Lung (tissue), 16 donors: ENCODE measurements around the gene HIRIP3. TPM values are rescaled to one million over a fixed set of nuclear protein-coding genes. Genes with fewer than 3 reads are reported as not detected.
"Not testable (repeated sequence)": the region's sequence is repeated elsewhere in the genome, so short reads cannot be mapped to it uniquely, and the experiment has no call there.

Source experiments
- ATAC-seq: fragments of 200-7000 bp; cut with Tn5 transposase; one replicate; pipeline ENCODE4 v1.9.1; 2020; ENCODE audit warnings: moderate number of reproducible peaks; ENCODE audit not compliant: insufficient read depth, low FRiP score
- DNase-seq, 3 donors: peaks; one replicate each; pipeline ENCODE4 v3.0.0-alpha.2; 2013 to 2017
- H3K27ac ChIP-seq, 2 donors: one replicate each; pipeline ENCODE4 v1.5.1; 2013; ENCODE audit warnings: mild to moderate bottlenecking in 2 of 2, moderate library complexity in 2 of 2, control low read depth in 1 of 2, inconsistent platforms in 1 of 2, low read depth in 1 of 2, low read length in 1 of 2
- H3K27me3 ChIP-seq, 3 donors: one replicate each; pipeline ENCODE4 v1.5.1; 2013; ENCODE audit warnings: low read length in 2 of 3; ENCODE audit not compliant: control insufficient read depth in 3 of 3, insufficient read depth in 3 of 3
- H3K36me3 ChIP-seq, 4 donors: one replicate each; pipeline ENCODE4 v1.5.1; 2013; ENCODE audit warnings: low read length in 4 of 4, mild to moderate bottlenecking in 1 of 4, moderate library complexity in 1 of 4; ENCODE audit not compliant: control insufficient read depth in 4 of 4, insufficient read depth in 4 of 4
- H3K4me1 ChIP-seq, 5 donors: one replicate each; pipeline ENCODE4 v1.5.1; 2013; ENCODE audit warnings: low read length in 5 of 5, mild to moderate bottlenecking in 2 of 5, moderate library complexity in 1 of 5; ENCODE audit not compliant: control insufficient read depth in 5 of 5, insufficient read depth in 5 of 5
- H3K4me3 ChIP-seq: one replicate; pipeline ENCODE4 v1.5.1; 2013; ENCODE audit warnings: mild to moderate bottlenecking, control low read depth, moderate library complexity
- H3K9ac ChIP-seq, 2 donors: one replicate each; pipeline ENCODE4 v1.5.1; 2013; ENCODE audit warnings: low read length in 2 of 2, control low read depth in 1 of 2; ENCODE audit not compliant: insufficient read depth in 1 of 2
- H3K9me3 ChIP-seq, 4 donors: one replicate each; pipeline ENCODE4 v1.5.1; 2013; ENCODE audit warnings: low read length in 3 of 4, mild to moderate bottlenecking in 1 of 4, moderate library complexity in 1 of 4; ENCODE audit not compliant: control insufficient read depth in 4 of 4, insufficient read depth in 3 of 4
- CTCF ChIP-seq: IDR thresholded peaks from 2 replicates; pipeline ENCODE4 v1.5.1; 2012; ENCODE audit warnings: mild to moderate bottlenecking; ENCODE audit errors: control extremely low read depth, extremely low read depth
- WGBS, 2 donors: extraction: QIAGEN DNeasy Blood & Tissue Kit; methylation state at CpG; one replicate each; pipeline ENCODE4 v1.1.7; 2013; 5-methylcytosine and 5-hydroxymethylcytosine counted together
- long read RNA-seq, 5 donors: transcript quantifications; one replicate each; lab custom pipeline, GENCODE V29; 2026
- polyA plus RNA-seq, 2 donors: library from polyadenylated mRNA; stranded (reverse); fragments of 200-250 nt; gene quantifications; one replicate each; pipeline ENCODE4 v1.2.1, GENCODE V29; 2013
- total RNA-seq, 2 donors: library from RNA; depleted of rRNA in 1 of 2; stranded (reverse); fragments of >200 nt in 1 of 2; gene quantifications; one replicate each; pipeline ENCODE4 v1.2.1, GENCODE V29; 2014 to 2021
- donor health status: control.
- donor health status: control.
- donor health status: Bipolar disorder and iron deficiency.
- donor health status: healthy.
- donor health status: DM: yes; HTN: yes; CAD: no.

HIRIP3 gene, protein sequence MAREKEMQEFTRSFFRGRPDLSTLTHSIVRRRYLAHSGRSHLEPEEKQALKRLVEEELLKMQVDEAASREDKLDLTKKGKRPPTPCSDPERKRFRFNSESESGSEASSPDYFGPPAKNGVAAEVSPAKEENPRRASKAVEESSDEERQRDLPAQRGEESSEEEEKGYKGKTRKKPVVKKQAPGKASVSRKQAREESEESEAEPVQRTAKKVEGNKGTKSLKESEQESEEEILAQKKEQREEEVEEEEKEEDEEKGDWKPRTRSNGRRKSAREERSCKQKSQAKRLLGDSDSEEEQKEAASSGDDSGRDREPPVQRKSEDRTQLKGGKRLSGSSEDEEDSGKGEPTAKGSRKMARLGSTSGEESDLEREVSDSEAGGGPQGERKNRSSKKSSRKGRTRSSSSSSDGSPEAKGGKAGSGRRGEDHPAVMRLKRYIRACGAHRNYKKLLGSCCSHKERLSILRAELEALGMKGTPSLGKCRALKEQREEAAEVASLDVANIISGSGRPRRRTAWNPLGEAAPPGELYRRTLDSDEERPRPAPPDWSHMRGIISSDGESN
- total RNA-seq (10 to 100 TPM; 16.9 to 22.7 TPM), polyA plus RNA-seq (10 to 100 TPM; 13.1 to 18.4 TPM)
- long read RNA-seq, donor 1, partial matches to known transcripts = 24 of 53 reads
- long read RNA-seq, donor 1, other reads (novel, unspliced or antisense) = 27 of 53 reads
- long read RNA-seq, donor 2, partial matches to known transcripts = 0 of 4 reads
- long read RNA-seq, donor 2, other reads (novel, unspliced or antisense) = 0 of 4 reads
- long read RNA-seq, donor 3, partial matches to known transcripts = 0 of 2 reads
- long read RNA-seq, donor 3, other reads (novel, unspliced or antisense) = 0 of 2 reads
- long read RNA-seq, donor 4, partial matches to known transcripts = 0 of 4 reads
- long read RNA-seq, donor 4, other reads (novel, unspliced or antisense) = 0 of 4 reads
- long read RNA-seq, donor 5, partial matches to known transcripts = 5 of 7 reads
- long read RNA-seq, donor 5, other reads (novel, unspliced or antisense) = 0 of 7 reads

GRCh38 chr16:29995324-29995910 lies at the start of gene HIRIP3:
TSS of gene HIRIP3 (minus strand) at chr16:29995617. CDS start at chr16:29995605, 12 bp downstream.
- H3K27me3 ChIP-seq = no peaks in the 10 kb centered on the region
- H3K9ac ChIP-seq = peak within 1 kb of the TSS; percentile 93 to 97
- ATAC-seq (peak; percentile 79), DNase-seq (peak; percentile 89 to 91 (median 90))
- no peak for TF ChIP-seq CTCF
- no peaks in the 10 kb centered on the region for H3K9me3 ChIP-seq
- 0 to 1% methylated on average over 51 to 53 of the region's 53 CpGs for WGBS, 2 donors
- peaks cover 0 to 35% (median 16%) of the 10 kb centered on the region in 4 donors for H3K36me3 ChIP-seq
- H3K27ac ChIP-seq = peak within 1 kb of the TSS; percentile 91 to 95
- H3K4me1 ChIP-seq = peaks cover 0 to 21% (median 10%) of the 10 kb centered on the region in 5 donors
- peak within 1 kb of the TSS; percentile 91 for H3K4me3 ChIP-seq

GRCh38 chr16:30041841-30042240 lies 46.4 kb upstream of the HIRIP3 start:
- DNase-seq (peak in 2 of 3 donors; percentile 68 to 72), ATAC-seq (no peak)
- Histone ChIP-seq H3K27me3 (peaks cover 0 to 2% (median 0%) of the 10 kb centered on the region in 3 donors), H3K9me3 (no peaks in the 10 kb centered on the region), H3K36me3 (no peaks in the 10 kb centered on the region), H3K9ac (no peak overlapping the region), H3K4me3 (no peak overlapping the region), H3K27ac (no peak overlapping the region), H3K4me1 (no peaks in the 10 kb centered on the region)
- no peak for TF ChIP-seq CTCF
- 23 to 28% methylated on average over 5 of the region's 5 CpGs for WGBS, 2 donors

DNA sequence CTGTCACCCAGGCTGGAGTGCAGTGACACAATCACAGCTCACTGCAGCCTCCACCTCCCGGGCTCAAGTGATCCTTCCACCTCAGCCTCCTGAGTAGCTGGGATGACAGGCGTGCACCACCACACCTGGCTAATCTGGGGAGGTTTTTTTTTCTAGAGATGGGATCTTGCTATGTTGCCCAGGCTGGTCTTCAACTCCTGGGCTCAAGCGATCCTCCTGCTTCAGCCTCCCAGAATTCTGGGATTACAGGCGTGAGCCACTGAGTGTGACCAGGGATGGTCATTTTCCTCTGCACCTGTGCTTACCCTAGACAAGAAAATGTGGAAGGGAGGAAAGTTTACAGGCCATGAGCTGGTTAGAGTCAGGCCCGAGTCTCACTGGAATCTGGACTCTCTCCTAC lies 45.3 kb upstream of the HIRIP3 start:
- not testable (repeated sequence) for H3K27ac ChIP-seq, H3K4me1 ChIP-seq, DNase-seq, H3K27me3 ChIP-seq, H3K9me3 ChIP-seq, H3K9ac ChIP-seq, H3K36me3 ChIP-seq, H3K4me3 ChIP-seq, ATAC-seq
- 89 to 90% methylated on average over 5 of the region's 5 CpGs for WGBS, 2 donors
